ENCODE results near the gene BDH1. TPM values are rescaled to one million over a fixed set of nuclear protein-coding genes. Genes with fewer than 3 reads are reported as not detected.
"Not testable (repeated sequence)": the region's sequence is repeated elsewhere in the genome, so short reads cannot be mapped to it uniquely, and the experiment has no call there.

BDH1 gene
- total RNA-seq, 8 experiments from 2014 or later: 3.3 to 55.6 (median 4.3) TPM

DNA sequence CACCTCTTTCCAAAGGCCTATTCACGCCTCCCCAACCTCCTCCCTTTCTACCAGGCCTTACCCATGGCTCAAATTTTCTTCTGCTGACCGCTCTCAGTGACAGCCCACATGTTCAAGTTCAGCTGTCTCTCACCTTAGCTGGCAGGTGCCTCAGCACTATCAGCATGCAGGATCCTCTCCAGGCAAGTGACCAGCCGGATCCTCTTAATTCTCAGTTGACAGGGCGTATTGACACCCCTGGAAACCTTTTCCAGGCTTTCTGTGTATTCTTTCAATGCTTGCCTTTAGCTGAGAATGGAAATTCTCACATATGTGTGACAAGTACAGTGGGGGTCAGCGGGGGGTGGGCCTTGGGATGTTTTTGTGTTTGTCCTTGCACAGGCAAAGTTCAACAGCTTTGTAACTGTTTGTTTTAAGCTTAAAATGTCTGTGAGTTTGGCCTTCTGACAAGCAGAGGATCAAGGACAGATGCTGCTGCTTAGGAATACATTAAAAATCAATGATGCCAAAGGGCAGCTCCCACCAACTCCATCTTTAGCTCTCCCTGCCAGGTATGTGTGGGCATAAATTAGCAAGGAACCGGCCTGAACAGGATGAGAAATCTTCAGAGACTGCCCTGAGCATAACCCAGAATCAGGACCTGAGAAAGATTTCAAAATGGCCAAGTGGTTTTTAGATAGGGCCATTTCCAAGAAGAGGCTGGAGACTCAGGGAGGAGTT lies 17.4 kb upstream of the BDH1 start:
- ATAC-seq (replicated peaks in 6 of 8): peak in 2 of 8 experiments; percentile 34 to 56
- Histone ChIP-seq H3K4me1 (replicated peaks in 1 of 2) (peaks cover 4 to 22% of the 10 kb centered on the region in 2 donors), H3K4me3 (no peak overlapping the region), H3K27ac (peak overlapping the region in 1 of 2 donors; percentile 28)
- in situ Hi-C loops (cut with MboI; ENCODE audit: low pct_unique_long_range_greater_than_20kb in 2 of 9, low sequenced_read_pairs in 9 of 9, unreplicated experiment in 9 of 9): no loop called here
- 20 to 88% (median 72%) methylated on average over 1 to 6 of the region's 6 CpGs; no CpG with 5 or more reads in 1 of the 10 experiments for WGBS, 10 experiments

DNA sequence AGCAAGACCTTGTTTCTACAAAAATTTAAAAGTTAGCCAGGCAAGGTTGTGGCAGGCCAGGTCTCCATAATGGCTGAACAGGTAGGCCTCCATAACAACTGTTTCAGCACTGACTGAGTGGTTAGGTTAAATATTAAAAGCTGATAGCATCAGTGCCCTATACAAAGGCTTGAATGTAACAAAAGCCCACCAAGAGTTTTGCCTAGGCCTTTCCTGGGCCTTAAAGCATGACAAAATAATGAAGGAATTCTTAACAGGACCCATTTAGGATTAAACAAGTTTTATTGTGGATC lies 16.1 kb upstream of the BDH1 start:
- H3K4me1 ChIP-seq (replicated peaks in 1 of 2): peaks cover 9 to 34% of the 10 kb centered on the region in 2 donors
- ATAC-seq (replicated peaks in 6 of 8); in situ Hi-C loops (cut with MboI; ENCODE audit: low pct_unique_long_range_greater_than_20kb in 2 of 9, low sequenced_read_pairs in 9 of 9, unreplicated experiment in 9 of 9); H3K4me3 ChIP-seq; H3K27ac ChIP-seq: not testable (repeated sequence)

DNA sequence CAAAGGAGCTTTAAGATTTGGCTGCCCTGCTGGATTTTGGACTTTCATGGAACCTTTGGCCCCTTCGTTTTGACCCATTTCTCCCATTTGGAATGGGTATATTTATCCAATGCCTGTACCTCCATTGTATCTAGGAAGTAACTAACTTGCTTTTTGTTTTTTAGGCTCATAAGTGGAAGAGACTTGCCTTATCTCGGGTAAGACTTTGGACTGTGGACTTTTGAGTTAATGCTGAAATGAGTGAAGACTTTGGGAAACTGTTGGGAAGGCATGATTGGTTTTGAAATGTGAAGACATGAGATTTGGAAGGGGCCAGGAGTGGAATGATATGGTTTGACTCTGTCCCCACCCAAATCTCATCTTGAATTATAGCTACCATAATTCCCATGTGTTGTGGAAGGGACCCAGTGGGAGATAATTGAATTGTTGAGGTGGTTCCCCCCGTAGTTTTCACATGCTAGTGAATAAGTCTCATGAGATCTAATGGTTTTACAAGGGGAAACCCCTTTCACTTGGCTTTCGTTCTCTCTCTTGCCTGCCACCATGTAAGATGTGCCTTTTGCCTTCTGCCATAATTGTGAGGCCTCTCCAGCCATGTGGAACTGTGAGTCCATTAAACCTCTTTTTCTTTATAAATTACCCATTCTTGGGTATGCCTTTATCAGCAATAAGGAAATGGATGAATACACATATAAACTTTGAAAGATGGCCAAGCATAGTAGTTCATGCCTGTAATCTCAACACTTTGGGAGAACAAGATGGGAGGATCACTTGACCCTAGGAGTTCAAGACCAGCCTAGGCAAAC lies 15.5 kb upstream of the BDH1 start:
- in situ Hi-C loops (cut with MboI; ENCODE audit: low pct_unique_long_range_greater_than_20kb in 2 of 9, low sequenced_read_pairs in 9 of 9, unreplicated experiment in 9 of 9); H3K4me3 ChIP-seq; H3K27ac ChIP-seq; ATAC-seq (replicated peaks in 6 of 8): not testable (repeated sequence)
- peaks cover 9 to 34% of the 10 kb centered on the region in 2 donors for H3K4me1 ChIP-seq (replicated peaks in 1 of 2)
- 0 to 88% (median 80%) methylated on average over 1 to 4 of the region's 4 CpGs; no CpG with 5 or more reads in 3 of the 10 experiments for WGBS, 10 experiments

- WGBS, 10 experiments: 0 to 100% (median 60%) methylated on average over 1 of the region's 2 CpGs; no CpG with 5 or more reads in 5 of the 10 experiments
- H3K4me3 ChIP-seq; in situ Hi-C loops (cut with MboI; ENCODE audit: low pct_unique_long_range_greater_than_20kb in 2 of 9, low sequenced_read_pairs in 9 of 9, unreplicated experiment in 9 of 9); H3K27ac ChIP-seq; ATAC-seq (replicated peaks in 6 of 8): not testable (repeated sequence)
- peaks cover 4 to 30% of the 10 kb centered on the region in 2 donors for H3K4me1 ChIP-seq (replicated peaks in 1 of 2)
Measured at GRCh38 chr3:197569433-197569832, 13.7 kb upstream of the BDH1 start.

- Histone ChIP-seq H3K27ac (no peak overlapping the region), H3K4me3 (no peak overlapping the region), H3K4me1 (replicated peaks in 1 of 2) (peaks cover 4 to 21% of the 10 kb centered on the region in 2 donors)
- in situ Hi-C loops (cut with MboI; ENCODE audit: low pct_unique_long_range_greater_than_20kb in 2 of 9, low sequenced_read_pairs in 9 of 9, unreplicated experiment in 9 of 9): no loop called here
- 0 to 60% (median 33%) methylated on average over 1 to 6 of the region's 6 CpGs; no CpG with 5 or more reads in 2 of the 10 experiments for WGBS, 10 experiments
- ATAC-seq (replicated peaks in 6 of 8): peak in 5 of 8 experiments; percentile 72 to 86 (median 80)
Measured at GRCh38 chr3:197567904-197568681, 12.3 kb upstream of the BDH1 start.

DNA sequence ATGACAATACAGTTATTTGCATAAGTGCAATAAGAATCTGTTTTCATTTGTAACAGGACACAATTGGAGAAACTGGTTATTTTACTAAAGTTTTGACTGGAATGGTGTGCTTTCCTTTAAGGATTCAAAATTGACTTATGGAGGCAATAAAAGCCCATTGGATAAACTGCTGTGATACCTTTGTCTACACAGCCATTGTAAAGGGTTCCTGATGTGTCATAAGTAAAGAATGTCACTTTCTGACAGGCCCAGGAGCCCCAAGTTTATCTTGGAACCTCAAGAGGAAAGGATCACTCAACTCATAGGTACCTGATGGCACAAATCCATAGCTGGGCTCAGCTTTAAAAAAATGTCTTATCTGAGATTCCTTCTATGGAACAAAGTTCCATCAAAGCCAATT lies 10.4 kb upstream of the BDH1 start:
- H3K4me3 ChIP-seq; H3K27ac ChIP-seq; ATAC-seq (replicated peaks in 6 of 8); in situ Hi-C loops (cut with MboI; ENCODE audit: low pct_unique_long_range_greater_than_20kb in 2 of 9, low sequenced_read_pairs in 9 of 9, unreplicated experiment in 9 of 9): not testable (repeated sequence)
- H3K4me1 ChIP-seq (replicated peaks in 1 of 2): peaks cover 4 to 19% of the 10 kb centered on the region in 2 donors

DNA sequence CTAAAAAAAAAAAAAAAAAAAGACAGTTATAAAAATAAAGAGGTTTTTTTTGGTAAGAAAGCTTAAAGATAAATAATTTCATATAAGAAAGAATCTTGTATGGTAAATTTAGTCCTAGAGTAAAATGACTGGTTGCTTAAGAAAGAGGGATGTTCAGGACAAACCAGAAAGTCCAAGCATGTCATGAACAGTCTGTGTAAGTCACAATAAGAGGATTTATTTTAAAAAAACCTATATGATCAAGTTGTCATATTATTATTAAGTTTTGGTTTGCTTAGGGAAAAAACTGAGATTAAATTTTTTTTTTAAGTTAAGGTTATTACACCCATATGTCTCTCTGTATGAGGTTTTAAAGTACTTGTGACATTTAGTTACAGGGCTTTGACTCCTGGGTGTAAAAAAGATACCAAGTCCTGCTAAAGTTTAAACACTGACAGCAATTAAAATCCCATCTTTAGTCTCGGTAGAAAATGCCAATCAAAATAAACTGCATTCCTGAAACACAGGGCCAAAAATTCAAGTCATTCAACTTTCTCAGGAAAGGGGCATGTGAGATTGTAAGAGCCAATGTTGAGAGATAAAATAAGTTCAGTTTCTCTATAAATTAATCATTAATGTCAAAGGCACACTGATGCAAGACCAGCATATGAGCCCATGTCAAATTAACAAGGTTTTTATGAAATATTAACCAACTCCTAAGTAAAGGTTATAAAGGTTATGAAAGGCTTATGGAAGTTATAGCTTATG lies 8.5 kb upstream of the BDH1 start:
- WGBS, 10 experiments: 0 to 80% (median 33%) methylated on average over 1 of the region's 1 CpG; no CpG with 5 or more reads in 2 of the 10 experiments
- ATAC-seq (replicated peaks in 6 of 8): no peak
- Histone ChIP-seq H3K4me1 (replicated peaks in 1 of 2) (peaks cover 4 to 19% of the 10 kb centered on the region in 2 donors), H3K27ac (no peak overlapping the region), H3K4me3 (no peak overlapping the region)
- in situ Hi-C loops (cut with MboI; ENCODE audit: low pct_unique_long_range_greater_than_20kb in 2 of 9, low sequenced_read_pairs in 9 of 9, unreplicated experiment in 9 of 9): no loop called here

DNA sequence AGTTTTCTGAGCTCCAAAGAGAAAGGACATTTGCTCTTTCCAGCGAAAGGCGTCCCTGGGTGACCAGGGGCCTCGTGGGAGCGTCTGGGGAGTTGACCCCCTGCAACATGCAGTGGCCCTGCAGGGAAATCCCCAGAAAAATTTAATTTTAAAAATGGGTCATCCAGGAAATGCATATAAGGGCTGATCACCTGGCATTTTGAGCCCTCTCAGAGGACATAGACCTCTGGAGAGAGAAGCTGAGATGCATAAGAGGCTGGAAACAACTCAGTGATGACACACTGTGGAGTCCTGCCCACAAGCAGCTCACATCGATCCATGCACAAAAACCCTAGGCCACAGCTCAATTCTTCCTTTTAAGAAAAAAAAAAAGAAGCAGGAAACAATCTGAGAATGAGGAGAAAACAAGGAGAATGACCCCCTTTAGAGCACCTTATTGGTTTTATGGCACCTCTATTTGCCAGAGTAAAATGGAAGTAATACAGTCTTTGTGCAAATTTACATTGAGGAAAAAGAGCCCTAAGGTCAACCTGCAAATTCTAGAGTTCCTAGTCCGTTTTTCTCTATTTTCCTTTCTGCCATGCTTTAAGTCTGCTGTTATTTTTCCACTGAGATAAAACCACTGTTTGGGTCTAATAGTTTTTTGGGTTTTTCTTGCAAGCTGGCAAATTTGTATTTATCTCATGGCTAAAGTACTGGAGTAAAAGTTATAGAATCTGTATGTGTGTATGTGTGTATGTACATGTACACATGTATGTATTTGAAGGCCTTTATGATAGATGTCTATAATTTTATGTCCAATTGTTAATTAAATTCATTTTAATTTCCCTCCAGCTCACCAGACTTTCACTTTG lies 6.9 kb upstream of the BDH1 start:
- Histone ChIP-seq H3K27ac (no peak overlapping the region), H3K4me3 (no peak overlapping the region), H3K4me1 (replicated peaks in 1 of 2) (peaks cover 0 to 6% of the 10 kb centered on the region in 2 donors)
- ATAC-seq (replicated peaks in 6 of 8): no peak
- in situ Hi-C loops (cut with MboI; ENCODE audit: low pct_unique_long_range_greater_than_20kb in 2 of 9, low sequenced_read_pairs in 9 of 9, unreplicated experiment in 9 of 9): no loop called here
- WGBS, 10 experiments: 0 to 93% (median 69%) methylated on average over 1 to 6 of the region's 6 CpGs; no CpG with 5 or more reads in 1 of the 10 experiments

- Histone ChIP-seq H3K27ac (no peak overlapping the region), H3K4me1 (replicated peaks in 1 of 2) (no peaks in the 10 kb centered on the region), H3K4me3 (no peak overlapping the region)
- in situ Hi-C loops (cut with MboI; ENCODE audit: low pct_unique_long_range_greater_than_20kb in 2 of 9, low sequenced_read_pairs in 9 of 9, unreplicated experiment in 9 of 9): no loop called here
- 6 to 65% (median 49%) methylated on average over 2 to 5 of the region's 5 CpGs for WGBS, 10 experiments
- ATAC-seq (replicated peaks in 6 of 8): no peak
Measured at GRCh38 chr3:197561926-197562325, 6.2 kb upstream of the BDH1 start.

- ATAC-seq (replicated peaks in 6 of 8): no peak
- in situ Hi-C loops (cut with MboI; ENCODE audit: low pct_unique_long_range_greater_than_20kb in 2 of 9, low sequenced_read_pairs in 9 of 9, unreplicated experiment in 9 of 9): no loop called here
- Histone ChIP-seq H3K4me1 (replicated peaks in 1 of 2) (peaks cover 0 to 3% of the 10 kb centered on the region in 2 donors), H3K27ac (no peak overlapping the region), H3K4me3 (no peak overlapping the region)
- 0 to 100% (median 70%) methylated on average over 1 to 2 of the region's 3 CpGs; no CpG with 5 or more reads in 1 of the 10 experiments for WGBS, 10 experiments
Measured at GRCh38 chr3:197559651-197560050, 3.9 kb upstream of the BDH1 start.

DNA sequence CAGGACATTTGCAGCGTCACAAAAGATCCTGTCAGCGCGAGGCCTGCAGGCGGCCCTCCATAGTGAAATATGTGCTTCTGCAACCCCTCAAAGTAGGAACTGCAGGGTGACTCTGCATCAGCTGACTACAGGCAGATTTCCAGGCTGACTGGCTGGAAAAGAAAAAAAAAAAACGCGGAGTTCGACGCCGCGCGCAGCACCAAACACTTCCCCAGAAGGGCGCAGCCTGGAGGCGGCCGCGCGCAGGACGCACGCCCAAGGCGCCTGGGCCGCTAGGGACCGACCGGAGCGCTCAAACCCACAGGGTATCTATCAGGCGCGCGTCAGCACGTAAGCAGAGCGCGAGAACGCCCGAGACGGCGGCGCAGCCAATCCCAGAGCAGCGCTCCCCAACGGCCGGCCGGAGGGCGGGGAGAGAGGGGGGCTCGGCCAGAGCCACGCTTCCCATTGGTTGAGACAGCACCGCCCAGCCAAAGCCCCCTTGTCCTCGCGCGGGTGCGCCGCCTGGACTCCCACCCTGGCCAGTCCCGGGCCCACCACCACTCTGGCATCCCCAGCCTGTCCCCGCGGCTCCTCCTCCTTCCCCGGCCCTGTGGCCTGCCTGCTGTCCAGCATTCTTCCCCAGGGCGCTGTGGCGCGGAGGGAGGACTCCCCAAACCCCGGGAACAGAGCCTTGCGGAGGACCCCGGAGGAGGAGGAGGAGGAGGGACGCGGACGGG lies 1.0 kb downstream of the BDH1 start:
- H3K4me3 ChIP-seq: peak overlapping the region; percentile 66 to 74 (median 72)
- WGBS, 10 experiments: 0 to 4% (median 1%) methylated on average over 3 to 25 of the region's 60 CpGs; no CpG with 5 or more reads in 5 of the 10 experiments
- peaks cover 8 to 12% of the 10 kb centered on the region in 2 donors for H3K4me1 ChIP-seq (replicated peaks in 1 of 2)
- in situ Hi-C loops (cut with MboI; ENCODE audit: low pct_unique_long_range_greater_than_20kb in 2 of 9, low sequenced_read_pairs in 9 of 9, unreplicated experiment in 9 of 9): no loop called here
- peak overlapping the region; percentile 80 to 81 for H3K27ac ChIP-seq
- ATAC-seq (replicated peaks in 6 of 8): peak; percentile 92 to 96 (median 94)

All from motor neuron (in vitro differentiated cells).